ENCODE measurements around the gene PAX7. TPM values are rescaled to one million over a fixed set of nuclear protein-coding genes. Genes with fewer than 3 reads are reported as not detected.

The PAX7 gene
- total RNA-seq, 1 experiment from 2014 or later: not detected

- H3K27me3 Mint-ChIP-seq (ENCODE audit: insufficient read depth, unreplicated experiment): peaks cover 71% of the 10 kb centered on the region
- intact Hi-C loops (cut with micrococcal nuclease): no loop called here
- POLR2A ChIA-PET: no interaction called here
- H3K27ac Mint-ChIP-seq (ENCODE audit: low read depth, unreplicated experiment): no peak overlapping the region
- no peaks in the 10 kb centered on the region for H3K4me1 Mint-ChIP-seq (ENCODE audit: insufficient read depth, unreplicated experiment)
- no TSS peak for BruUV-seq (replicated peaks)
- CTCF ChIA-PET: interaction anchor here (1.4 kb wide), 1 partner anchor 40 kb away, joined by 5 read pairs; no protein-coding TSS in a partner anchor
- H3K36me3 Mint-ChIP-seq (ENCODE audit: insufficient read depth, unreplicated experiment): no peaks in the 10 kb centered on the region
- H3K4me3 Mint-ChIP-seq (ENCODE audit: unreplicated experiment): no peak overlapping the region
- no peaks in the 10 kb centered on the region for H3K9me3 Mint-ChIP-seq (ENCODE audit: unreplicated experiment)
- DNase-seq (ENCODE audit: unreplicated experiment): peak; percentile 18
- TF ChIP-seq, protein P1, sequence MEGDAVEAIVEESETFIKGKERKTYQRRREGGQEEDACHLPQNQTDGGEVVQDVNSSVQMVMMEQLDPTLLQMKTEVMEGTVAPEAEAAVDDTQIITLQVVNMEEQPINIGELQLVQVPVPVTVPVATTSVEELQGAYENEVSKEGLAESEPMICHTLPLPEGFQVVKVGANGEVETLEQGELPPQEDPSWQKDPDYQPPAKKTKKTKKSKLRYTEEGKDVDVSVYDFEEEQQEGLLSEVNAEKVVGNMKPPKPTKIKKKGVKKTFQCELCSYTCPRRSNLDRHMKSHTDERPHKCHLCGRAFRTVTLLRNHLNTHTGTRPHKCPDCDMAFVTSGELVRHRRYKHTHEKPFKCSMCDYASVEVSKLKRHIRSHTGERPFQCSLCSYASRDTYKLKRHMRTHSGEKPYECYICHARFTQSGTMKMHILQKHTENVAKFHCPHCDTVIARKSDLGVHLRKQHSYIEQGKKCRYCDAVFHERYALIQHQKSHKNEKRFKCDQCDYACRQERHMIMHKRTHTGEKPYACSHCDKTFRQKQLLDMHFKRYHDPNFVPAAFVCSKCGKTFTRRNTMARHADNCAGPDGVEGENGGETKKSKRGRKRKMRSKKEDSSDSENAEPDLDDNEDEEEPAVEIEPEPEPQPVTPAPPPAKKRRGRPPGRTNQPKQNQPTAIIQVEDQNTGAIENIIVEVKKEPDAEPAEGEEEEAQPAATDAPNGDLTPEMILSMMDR (IDR thresholded peaks at IDR 0.05; ENCODE audit: unreplicated experiment): no peak
Observed at GRCh38 chr1:18723206-18723605, 92.6 kb downstream of the PAX7 start.

GRCh38 chr1:18723701-18724411, 93.2 kb downstream of the PAX7 start:
- TF ChIP-seq, protein P1 (IDR thresholded peaks at IDR 0.05; ENCODE audit: unreplicated experiment): no peak
- Mint-ChIP-seq H3K27ac (ENCODE audit: low read depth, unreplicated experiment) (no peak overlapping the region), H3K9me3 (ENCODE audit: unreplicated experiment) (no peaks in the 10 kb centered on the region), H3K4me3 (ENCODE audit: unreplicated experiment) (no peak overlapping the region), H3K27me3 (ENCODE audit: insufficient read depth, unreplicated experiment) (peaks cover 75% of the 10 kb centered on the region), H3K36me3 (ENCODE audit: insufficient read depth, unreplicated experiment) (no peaks in the 10 kb centered on the region), H3K4me1 (ENCODE audit: insufficient read depth, unreplicated experiment) (no peaks in the 10 kb centered on the region)
- intact Hi-C loops (cut with micrococcal nuclease): no loop called here
- ChIA-PET CTCF (no interaction called here), POLR2A (no interaction called here)
- no TSS peak for BruUV-seq (replicated peaks)
- no peak for DNase-seq (ENCODE audit: unreplicated experiment)

GRCh38 chr1:18724801-18725200, 94.2 kb downstream of the PAX7 start:
- CTCF ChIA-PET: interaction anchor here (0.6 to 0.7 kb wide), 3 partner anchors 91 to 143 kb away, joined by 3 read pairs; no protein-coding TSS in a partner anchor
- no TSS peak for BruUV-seq (replicated peaks)
- Mint-ChIP-seq H3K4me1 (ENCODE audit: insufficient read depth, unreplicated experiment) (no peaks in the 10 kb centered on the region), H3K27me3 (ENCODE audit: insufficient read depth, unreplicated experiment) (peaks cover 72% of the 10 kb centered on the region), H3K4me3 (ENCODE audit: unreplicated experiment) (no peak overlapping the region), H3K36me3 (ENCODE audit: insufficient read depth, unreplicated experiment) (no peaks in the 10 kb centered on the region), H3K9me3 (ENCODE audit: unreplicated experiment) (no peaks in the 10 kb centered on the region), H3K27ac (ENCODE audit: low read depth, unreplicated experiment) (no peak overlapping the region)
- DNase-seq (ENCODE audit: unreplicated experiment): no peak
- TF ChIP-seq, protein P1 (IDR thresholded peaks at IDR 0.05; ENCODE audit: unreplicated experiment): no peak
- intact Hi-C loops (cut with micrococcal nuclease): no loop called here
- POLR2A ChIA-PET: no interaction called here

- Mint-ChIP-seq H3K9me3 (ENCODE audit: unreplicated experiment) (no peaks in the 10 kb centered on the region), H3K36me3 (ENCODE audit: insufficient read depth, unreplicated experiment) (no peaks in the 10 kb centered on the region), H3K27ac (ENCODE audit: low read depth, unreplicated experiment) (no peak overlapping the region), H3K4me1 (ENCODE audit: insufficient read depth, unreplicated experiment) (no peaks in the 10 kb centered on the region), H3K4me3 (ENCODE audit: unreplicated experiment) (no peak overlapping the region), H3K27me3 (ENCODE audit: insufficient read depth, unreplicated experiment) (peaks cover 66% of the 10 kb centered on the region)
- TF ChIP-seq, protein P1 (IDR thresholded peaks at IDR 0.05; ENCODE audit: unreplicated experiment): no peak
- no peak for DNase-seq (ENCODE audit: unreplicated experiment)
- ChIA-PET POLR2A (no interaction called here), CTCF (interaction anchor here (0.6 to 0.7 kb wide), 3 partner anchors 90 to 144 kb away, joined by 3 read pairs; no protein-coding TSS in a partner anchor)
- intact Hi-C loops (cut with micrococcal nuclease): no loop called here
- BruUV-seq (replicated peaks): no TSS peak
Observed at GRCh38 chr1:18725231-18725895, 94.7 kb downstream of the PAX7 start.

Measured in MCF 10A (cell line).